ENCODE measurements around the gene ZNF431. TPM values are rescaled to one million over a fixed set of nuclear protein-coding genes. Genes with fewer than 3 reads are reported as not detected.
"Not testable (repeated sequence)": the region's sequence is repeated elsewhere in the genome, so short reads cannot be mapped to it uniquely, and the experiment has no call there.

The ZNF431 gene
- total RNA-seq, 1 experiment from 2014 or later: 2.6 TPM

GRCh38 chr19:21197590-21198295, 55.9 kb downstream of the ZNF431 start:
- no peaks in the 10 kb centered on the region for H3K36me3 ChIP-seq (replicated peaks; ENCODE audit: control insufficient read depth, insufficient read depth, low read length)
- no peak for DNase-seq

GRCh38 chr19:21202865-21203494, 61.1 kb downstream of the ZNF431 start:
- peak; percentile 54 for DNase-seq
- Histone ChIP-seq H3K4me3 (ENCODE audit: insufficient read depth, low read depth, low read length) (no peak overlapping the region), H3K36me3 (replicated peaks; ENCODE audit: control insufficient read depth, insufficient read depth, low read length) (no peaks in the 10 kb centered on the region), H3K27me3 (ENCODE audit: control insufficient read depth, insufficient read depth, low read length) (no peaks in the 10 kb centered on the region)

More at GRCh38 chr19:21197590-21198295, 55.9 kb downstream of the ZNF431 start:
- Histone ChIP-seq H3K27me3 (ENCODE audit: control insufficient read depth, insufficient read depth, low read length) (no peaks in the 10 kb centered on the region), H3K4me3 (ENCODE audit: insufficient read depth, low read depth, low read length) (no peak overlapping the region)

- no peak for DNase-seq
These were observed 68.3 kb downstream of the ZNF431 start for GRCh38 chr19:21210037-21210621.

GRCh38 chr19:21221693-21222092, 79.9 kb downstream of the ZNF431 start:
- DNase-seq: no peak
- H3K27me3 ChIP-seq (ENCODE audit: control insufficient read depth, insufficient read depth, low read length): no peaks in the 10 kb centered on the region
- no peaks in the 10 kb centered on the region for H3K36me3 ChIP-seq (replicated peaks; ENCODE audit: control insufficient read depth, insufficient read depth, low read length)
- H3K4me3 ChIP-seq (ENCODE audit: insufficient read depth, low read depth, low read length): no peak overlapping the region

More at GRCh38 chr19:21210037-21210621, 68.3 kb downstream of the ZNF431 start:
- no peaks in the 10 kb centered on the region for H3K27me3 ChIP-seq (ENCODE audit: control insufficient read depth, insufficient read depth, low read length)
- no peak overlapping the region for H3K4me3 ChIP-seq (ENCODE audit: insufficient read depth, low read depth, low read length)
- H3K36me3 ChIP-seq (replicated peaks; ENCODE audit: control insufficient read depth, insufficient read depth, low read length): no peaks in the 10 kb centered on the region

GRCh38 chr19:21229938-21230337, 88.1 kb downstream of the ZNF431 start:
- not testable (repeated sequence) for H3K36me3 ChIP-seq (replicated peaks; ENCODE audit: control insufficient read depth, insufficient read depth, low read length); H3K4me3 ChIP-seq (ENCODE audit: insufficient read depth, low read depth, low read length); DNase-seq; H3K27me3 ChIP-seq (ENCODE audit: control insufficient read depth, insufficient read depth, low read length)

GRCh38 chr19:21233691-21234090, 91.9 kb downstream of the ZNF431 start:
- H3K36me3 ChIP-seq (replicated peaks; ENCODE audit: control insufficient read depth, insufficient read depth, low read length): no peaks in the 10 kb centered on the region

GRCh38 chr19:21236751-21237150, 94.9 kb downstream of the ZNF431 start:
- H3K36me3 ChIP-seq (replicated peaks; ENCODE audit: control insufficient read depth, insufficient read depth, low read length): not testable (repeated sequence)

More at GRCh38 chr19:21233691-21234090, 91.9 kb downstream of the ZNF431 start:
- no peak overlapping the region for H3K4me3 ChIP-seq (ENCODE audit: insufficient read depth, low read depth, low read length)
- no peaks in the 10 kb centered on the region for H3K27me3 ChIP-seq (ENCODE audit: control insufficient read depth, insufficient read depth, low read length)
- no peak for DNase-seq

GRCh38 chr19:21238670-21239069, 96.8 kb downstream of the ZNF431 start:
- H3K36me3 ChIP-seq (replicated peaks; ENCODE audit: control insufficient read depth, insufficient read depth, low read length): no peaks in the 10 kb centered on the region
- no peak for DNase-seq
- no peak overlapping the region for H3K4me3 ChIP-seq (ENCODE audit: insufficient read depth, low read depth, low read length)
- H3K27me3 ChIP-seq (ENCODE audit: control insufficient read depth, insufficient read depth, low read length): no peaks in the 10 kb centered on the region

More at GRCh38 chr19:21236751-21237150, 94.9 kb downstream of the ZNF431 start:
- not testable (repeated sequence) for DNase-seq; H3K4me3 ChIP-seq (ENCODE audit: insufficient read depth, low read depth, low read length); H3K27me3 ChIP-seq (ENCODE audit: control insufficient read depth, insufficient read depth, low read length)

Other genes with a start within 250 kb of the ZNF431 start
- 0.26 TPM in 1 of 2 replicates, not detected in the other for gene ZNF85, start 218.8 kb upstream of the ZNF431 start, total RNA-seq (2014; rRNA removed; shearing (Covaris generic))
- 3.3 and 9.8 TPM in 2 replicates for gene ZNF430, start 121.4 kb upstream of the ZNF431 start, total RNA-seq (2014; rRNA removed; shearing (Covaris generic))
- 70.5 and 82.7 TPM in 2 replicates for gene ZNF714, start 59.8 kb upstream of the ZNF431 start, total RNA-seq (2014; rRNA removed; shearing (Covaris generic))
- gene ZNF708, start 187.4 kb downstream of the ZNF431 start, total RNA-seq (2014; rRNA removed; shearing (Covaris generic)): 6.5 and 7.6 TPM in 2 replicates
- 1.7 and 4.6 TPM in 2 replicates for gene ZNF738, start 217.0 kb downstream of the ZNF431 start, total RNA-seq (2014; rRNA removed; shearing (Covaris generic))